ENCODE measurements around the gene VPS26B. TPM values are rescaled to one million over a fixed set of nuclear protein-coding genes. Genes with fewer than 3 reads are reported as not detected.
"Not testable (repeated sequence)": the region's sequence is repeated elsewhere in the genome, so short reads cannot be mapped to it uniquely, and the experiment has no call there.

Gene VPS26B
- total and polyA plus RNA-seq, 2 experiments from 2014 or later: 28.2 to 37.3 TPM

GRCh38 chr11:134277183-134278001, 52.9 kb downstream of the VPS26B start:
- Histone ChIP-seq H3K27me3 (peaks cover 83% of the 10 kb centered on the region), H3K4me3 (no peak overlapping the region), H3K9me3 (ENCODE audit: low read depth) (no peaks in the 10 kb centered on the region), H2AFZ (no peak overlapping the region), H3K27ac (no peak overlapping the region), H3K36me3 (replicated peaks; ENCODE audit: insufficient read depth, low read depth) (no peaks in the 10 kb centered on the region), H3K79me2 (no peaks in the 10 kb centered on the region), H4K20me1 (ENCODE audit: insufficient read depth, poor library complexity, severe bottlenecking) (no peaks in the 10 kb centered on the region), H3K4me2 (peak overlapping the region; percentile 91), H3K4me1 (ENCODE audit: insufficient read depth) (peaks cover 12% of the 10 kb centered on the region), H3K9me2 (replicated peaks; ENCODE audit: insufficient read depth) (no peaks in the 10 kb centered on the region)
- 15% methylated on average over 36 of the region's 36 CpGs for WGBS (ENCODE audit: low lambda C conversion rate, missing lambda C conversion rate)
- TF ChIP-seq CTCF (IDR thresholded peaks at IDR 0.05; ENCODE audit: poor library complexity) (no peak), EZH2 (IDR thresholded peaks at IDR 0.05; ENCODE audit: borderline replicate concordance) (peak; percentile 80), EZH2phosphoT487 (IDR thresholded peaks at IDR 0.05; ENCODE audit: low read depth, severe bottlenecking, unreplicated experiment) (no peak)
- no peak for DNase-seq (ENCODE audit: low spot score)

- no peak for TF ChIP-seq CTCF (IDR thresholded peaks at IDR 0.05; ENCODE audit: poor library complexity)
- TF ChIP-seq EZH2 (IDR thresholded peaks at IDR 0.05; ENCODE audit: borderline replicate concordance): no peak
- H3K9me2 ChIP-seq (replicated peaks; ENCODE audit: insufficient read depth): no peaks in the 10 kb centered on the region
- no peaks in the 10 kb centered on the region for H4K20me1 ChIP-seq (ENCODE audit: insufficient read depth, poor library complexity, severe bottlenecking)
- H2AFZ ChIP-seq: no peak overlapping the region
- peaks cover 73% of the 10 kb centered on the region for H3K27me3 ChIP-seq
- 98% methylated on average over 4 of the region's 4 CpGs for WGBS (ENCODE audit: low lambda C conversion rate, missing lambda C conversion rate)
- DNase-seq (ENCODE audit: low spot score): no peak
- H3K36me3 ChIP-seq (replicated peaks; ENCODE audit: insufficient read depth, low read depth): no peaks in the 10 kb centered on the region
- H3K4me3 ChIP-seq: no peak overlapping the region
- no peak overlapping the region for H3K4me2 ChIP-seq
- H3K27ac ChIP-seq: no peak overlapping the region
- no peaks in the 10 kb centered on the region for H3K79me2 ChIP-seq
- H3K9me3 ChIP-seq (ENCODE audit: low read depth): no peaks in the 10 kb centered on the region
- peaks cover 12% of the 10 kb centered on the region for H3K4me1 ChIP-seq (ENCODE audit: insufficient read depth)
These were observed 53.9 kb downstream of the VPS26B start for GRCh38 chr11:134278356-134278755.

- H3K27ac ChIP-seq; DNase-seq (ENCODE audit: low spot score); H3K4me3 ChIP-seq; H3K4me1 ChIP-seq (ENCODE audit: insufficient read depth); H3K9me3 ChIP-seq (ENCODE audit: low read depth); H4K20me1 ChIP-seq (ENCODE audit: insufficient read depth, poor library complexity, severe bottlenecking); H3K9me2 ChIP-seq (replicated peaks; ENCODE audit: insufficient read depth); H3K4me2 ChIP-seq; H3K79me2 ChIP-seq; H2AFZ ChIP-seq; H3K36me3 ChIP-seq (replicated peaks; ENCODE audit: insufficient read depth, low read depth): not testable (repeated sequence)
- WGBS (ENCODE audit: low lambda C conversion rate, missing lambda C conversion rate): 91% methylated on average over 10 of the region's 17 CpGs
- peaks cover 40% of the 10 kb centered on the region for H3K27me3 ChIP-seq
These were observed 57.2 kb downstream of the VPS26B start for GRCh38 chr11:134281635-134282034.

GRCh38 chr11:134282121-134283045, 57.9 kb downstream of the VPS26B start:
- H3K27ac ChIP-seq: no peak overlapping the region
- no peaks in the 10 kb centered on the region for H4K20me1 ChIP-seq (ENCODE audit: insufficient read depth, poor library complexity, severe bottlenecking)
- 89% methylated on average over 21 of the region's 22 CpGs for WGBS (ENCODE audit: low lambda C conversion rate, missing lambda C conversion rate)
- peaks cover under 1% of the 10 kb centered on the region for H3K4me1 ChIP-seq (ENCODE audit: insufficient read depth)
- no peak overlapping the region for H3K4me3 ChIP-seq
- H3K9me3 ChIP-seq (ENCODE audit: low read depth): no peaks in the 10 kb centered on the region
- no peaks in the 10 kb centered on the region for H3K9me2 ChIP-seq (replicated peaks; ENCODE audit: insufficient read depth)
- H3K4me2 ChIP-seq: no peak overlapping the region
- H3K27me3 ChIP-seq: peaks cover 33% of the 10 kb centered on the region
- no peak overlapping the region for H2AFZ ChIP-seq
- no peak for TF ChIP-seq EZH2phosphoT487 (IDR thresholded peaks at IDR 0.05; ENCODE audit: low read depth, severe bottlenecking, unreplicated experiment)
- TF ChIP-seq CTCF (IDR thresholded peaks at IDR 0.05; ENCODE audit: poor library complexity): no peak
- TF ChIP-seq EZH2 (IDR thresholded peaks at IDR 0.05; ENCODE audit: borderline replicate concordance): no peak
- no peaks in the 10 kb centered on the region for H3K79me2 ChIP-seq
- no peaks in the 10 kb centered on the region for H3K36me3 ChIP-seq (replicated peaks; ENCODE audit: insufficient read depth, low read depth)
- no peak for DNase-seq (ENCODE audit: low spot score)
